Thyroid gland (tissue), 4 donors: ENCODE measurements around the gene TSHZ2.

Experiments
- CTCF ChIP-seq, 6 experiments: fragments of 200-600 bp in 3 of 6; fragments of 450-650 bp in 3 of 6; sonication (generic) in 3 of 6; IDR thresholded peaks; one replicate each; pipeline ENCODE4 v1.5.1; 2016 to 2019; ENCODE audit warnings: antibody characterized with exemption in 6 of 6, mild to moderate bottlenecking in 2 of 6, inconsistent platforms in 1 of 6, moderate library complexity in 1 of 6
- POLR2A ChIP-seq, 2 donors: fragments of 450-650 bp; IDR thresholded peaks; one replicate each; pipeline ENCODE4 v1.6.1; 2017; ENCODE audit warnings: antibody characterized with exemption in 2 of 2, mild to moderate bottlenecking in 2 of 2, moderate library complexity in 1 of 2

DNA sequence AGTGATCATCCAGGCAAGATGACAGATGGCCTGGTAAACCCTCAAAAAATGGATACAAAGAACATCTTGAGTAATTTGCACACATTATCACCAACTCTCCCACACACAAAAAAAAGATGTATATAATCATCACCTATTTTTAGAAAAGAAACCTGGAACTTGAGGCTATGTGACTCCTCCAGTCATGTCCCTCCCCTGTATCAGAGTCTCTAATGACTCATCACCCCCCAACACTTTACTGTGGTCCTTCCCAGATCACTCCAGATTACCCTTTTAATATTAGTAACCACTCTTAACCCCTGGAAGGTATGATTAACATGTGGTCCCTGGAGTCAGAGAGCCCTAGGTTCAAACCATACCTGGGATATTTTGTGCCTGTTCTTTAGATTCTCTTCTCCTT lies 476.7 kb downstream of the TSHZ2 start:
- TF ChIP-seq POLR2A (IDR thresholded peaks at IDR 0.05), result no peak
- TF ChIP-seq CTCF (IDR thresholded peaks at IDR 0.05), result no peak
